GM12801 (cell line): ENCODE measurements around the gene CCDC184.

Source experiments
- CTCF ChIP-seq: IDR thresholded peaks from one replicate; pipeline ENCODE4 v1.5.1; 2011; ENCODE audit warnings: control low read depth; ENCODE audit not compliant: insufficient read length; ENCODE audit errors: extremely low read depth

Gene CCDC184

GRCh38 chr12:48182631-48183030 lies 813 bp upstream of the CCDC184 start:
- no peak for TF ChIP-seq CTCF

GRCh38 chr12:48183876-48184548 lies 568 bp downstream of the CCDC184 start:
- TF ChIP-seq CTCF: no peak

- no peak for TF ChIP-seq CTCF
These were observed 1.1 kb downstream of the CCDC184 start for GRCh38 chr12:48184549-48184922.

- no peak for TF ChIP-seq CTCF
These were observed 1.9 kb downstream of the CCDC184 start for GRCh38 chr12:48185181-48185919.

GRCh38 chr12:48187916-48188695 lies 4.7 kb downstream of the CCDC184 start:
- no peak for TF ChIP-seq CTCF

- TF ChIP-seq CTCF: peak; percentile 69
These were observed 6.1 kb downstream of the CCDC184 start for GRCh38 chr12:48189331-48190125.

GRCh38 chr12:48191096-48191495 lies 7.7 kb downstream of the CCDC184 start:
- TF ChIP-seq CTCF: no peak
